ENCODE results near the gene OXT. TPM values are rescaled to one million over a fixed set of nuclear protein-coding genes. Genes with fewer than 3 reads are reported as not detected.
"Not testable (repeated sequence)": the region's sequence is repeated elsewhere in the genome, so short reads cannot be mapped to it uniquely, and the experiment has no call there.

OXT gene
- polyA plus RNA-seq (2011; rRNA removed) = not detected in 2 replicates
- not detected in 2 replicates for polyA minus RNA-seq (2011; rRNA and poly(A)+ RNA removed)

DNA sequence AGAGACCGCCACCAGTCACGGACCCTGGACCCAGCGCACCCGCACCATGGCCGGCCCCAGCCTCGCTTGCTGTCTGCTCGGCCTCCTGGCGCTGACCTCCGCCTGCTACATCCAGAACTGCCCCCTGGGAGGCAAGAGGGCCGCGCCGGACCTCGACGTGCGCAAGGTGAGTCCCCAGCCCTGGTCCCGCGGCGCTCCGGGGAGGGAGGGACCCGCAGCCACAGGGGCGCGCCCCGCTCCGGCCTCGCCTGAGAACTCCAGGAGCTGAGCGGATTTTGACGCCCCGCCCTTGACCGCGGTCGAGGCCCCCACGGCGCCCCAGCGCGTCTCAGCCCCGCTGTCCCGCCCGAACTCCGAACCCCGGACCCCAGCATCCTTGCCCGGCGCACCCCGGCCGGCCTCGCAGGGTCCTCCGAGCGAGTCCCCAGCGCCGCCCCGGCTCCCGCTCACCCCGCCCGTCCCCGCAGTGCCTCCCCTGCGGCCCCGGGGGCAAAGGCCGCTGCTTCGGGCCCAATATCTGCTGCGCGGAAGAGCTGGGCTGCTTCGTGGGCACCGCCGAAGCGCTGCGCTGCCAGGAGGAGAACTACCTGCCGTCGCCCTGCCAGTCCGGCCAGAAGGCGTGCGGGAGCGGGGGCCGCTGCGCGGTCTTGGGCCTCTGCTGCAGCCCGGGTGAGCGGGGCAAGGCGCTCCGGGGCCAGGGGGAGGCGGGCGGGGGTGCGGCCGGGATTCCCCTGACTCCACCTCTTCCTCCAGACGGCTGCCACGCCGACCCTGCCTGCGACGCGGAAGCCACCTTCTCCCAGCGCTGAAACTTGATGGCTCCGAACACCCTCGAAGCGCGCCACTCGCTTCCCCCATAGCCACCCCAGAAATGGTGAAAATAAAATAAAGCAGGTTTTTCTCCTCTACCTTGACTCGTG, at the start of gene OXT:
Gene OXT (plus strand): TSS at position 11 of the 920 bp plus-strand sequence. CDS start 36 bp downstream, at position 47.
- Histone ChIP-seq H3K27ac (ENCODE audit: low read depth, low read length) (no peak within 1 kb of the TSS), H3K9me3 (ENCODE audit: control insufficient read depth, insufficient read depth, low read length) (peaks cover 5% of the 10 kb centered on the region; the same call in 1 of the 2 replicates), H3K27me3 (ENCODE audit: control insufficient read depth, insufficient read depth, low read length) (peaks cover 31% of the 10 kb centered on the region), H3K4me3 (ENCODE audit: low read depth, low read length) (peak within 1 kb of the TSS; percentile 48; the same call in 1 of the 2 replicates)
- CTCF ChIA-PET = interaction anchor here (2.9 kb wide), 1 partner anchor 18 kb away, joined by 17 read pairs; no protein-coding TSS in a partner anchor
- no peak for TF ChIP-seq CTCF (IDR thresholded peaks at IDR 0.05; ENCODE audit: low read depth, low read length)
- no peak for DNase-seq (ENCODE audit: low read depth, low spot score)
- POLR2A ChIA-PET = interaction anchor here (0.6 kb wide), 1 partner anchor 18 kb away, joined by 5 read pairs; no protein-coding TSS in a partner anchor

- no peak for TF ChIP-seq CTCF (IDR thresholded peaks at IDR 0.05; ENCODE audit: low read depth, low read length)
- Histone ChIP-seq H3K27me3 (ENCODE audit: control insufficient read depth, insufficient read depth, low read length) (no peaks in the 10 kb centered on the region), H3K27ac (ENCODE audit: low read depth, low read length) (no peak overlapping the region), H3K9me3 (ENCODE audit: control insufficient read depth, insufficient read depth, low read length) (no peaks in the 10 kb centered on the region), H3K4me3 (ENCODE audit: low read depth, low read length) (no peak overlapping the region)
- ChIA-PET CTCF (no interaction called here), POLR2A (no interaction called here)
- no peak for DNase-seq (ENCODE audit: low read depth, low spot score)
Observed at GRCh38 chr20:3021777-3022176, 49.6 kb upstream of the OXT start.

DNA sequence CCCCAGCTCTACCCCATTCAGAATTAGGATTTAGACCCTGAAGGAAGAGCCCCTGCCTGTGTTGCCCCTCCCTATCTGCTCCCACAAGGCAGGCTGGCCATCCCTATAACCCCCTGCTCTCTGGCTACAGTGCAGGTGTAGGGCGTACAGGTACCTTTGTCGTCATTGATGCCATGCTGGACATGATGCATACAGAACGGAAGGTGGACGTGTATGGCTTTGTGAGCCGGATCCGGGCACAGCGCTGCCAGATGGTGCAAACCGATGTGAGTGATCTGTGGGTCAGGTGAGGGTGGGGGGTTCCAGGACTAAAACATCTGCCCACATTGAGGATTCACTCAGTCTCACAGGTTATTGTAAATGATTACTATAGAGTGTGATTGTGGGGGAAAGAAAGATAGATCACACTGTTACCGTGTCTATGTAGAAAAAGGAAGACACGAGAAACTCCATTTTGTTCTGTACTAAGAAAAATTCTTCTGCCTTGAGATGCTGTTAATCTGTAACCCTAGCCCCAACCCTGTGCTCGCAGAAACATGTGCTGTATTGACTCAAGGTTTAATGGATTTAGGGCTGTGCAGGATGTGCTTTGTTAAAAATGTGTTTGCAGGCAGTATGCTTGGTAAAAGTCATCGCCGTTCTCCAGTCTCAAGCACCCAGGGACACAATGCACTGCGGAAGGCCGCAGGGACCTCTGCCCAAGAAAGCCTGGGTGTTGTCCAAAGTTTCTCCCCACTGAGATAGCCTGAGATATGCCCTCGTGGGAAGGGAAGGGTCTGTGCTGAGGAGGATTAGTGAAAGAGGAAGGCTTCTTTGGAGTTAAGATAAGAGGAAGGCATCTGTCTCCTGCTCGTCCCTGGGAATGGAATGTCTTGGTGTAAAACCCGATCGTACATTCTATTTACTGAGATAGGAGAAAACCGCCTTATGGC, 48.6 kb upstream of the OXT start:
- POLR2A ChIA-PET; DNase-seq (ENCODE audit: low read depth, low spot score); CTCF ChIA-PET; H3K9me3 ChIP-seq (ENCODE audit: control insufficient read depth, insufficient read depth, low read length); H3K4me3 ChIP-seq (ENCODE audit: low read depth, low read length); H3K27ac ChIP-seq (ENCODE audit: low read depth, low read length); H3K27me3 ChIP-seq (ENCODE audit: control insufficient read depth, insufficient read depth, low read length): not testable (repeated sequence)

DNA sequence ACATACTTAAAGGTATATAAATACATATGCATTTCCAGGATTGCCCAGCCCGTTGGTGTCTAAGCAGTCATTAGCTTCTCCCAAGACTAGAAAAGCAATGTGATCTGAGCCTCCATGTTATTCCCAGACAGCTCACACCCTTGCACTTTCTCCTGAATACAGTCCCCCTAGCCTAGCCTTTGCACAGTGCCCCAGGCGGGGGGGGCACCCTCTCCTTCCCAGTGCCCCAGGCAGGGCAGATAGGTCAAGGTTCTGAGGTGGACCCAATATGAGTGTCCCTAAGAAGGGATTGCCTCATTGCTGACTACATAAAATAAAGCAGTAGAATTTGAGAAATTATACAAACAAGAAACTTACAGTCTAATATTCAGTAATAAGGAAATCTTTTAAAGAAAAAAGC, 43.4 kb upstream of the OXT start:
- H3K27me3 ChIP-seq (ENCODE audit: control insufficient read depth, insufficient read depth, low read length) = no peaks in the 10 kb centered on the region
- TF ChIP-seq CTCF (IDR thresholded peaks at IDR 0.05; ENCODE audit: low read depth, low read length) = no peak
- ChIA-PET CTCF (no interaction called here), POLR2A (no interaction called here)
- no peaks in the 10 kb centered on the region for H3K9me3 ChIP-seq (ENCODE audit: control insufficient read depth, insufficient read depth, low read length)
- H3K27ac ChIP-seq (ENCODE audit: low read depth, low read length) = no peak overlapping the region
- no peak overlapping the region for H3K4me3 ChIP-seq (ENCODE audit: low read depth, low read length)
- no peak for DNase-seq (ENCODE audit: low read depth, low spot score)

- no peak for TF ChIP-seq CTCF (IDR thresholded peaks at IDR 0.05; ENCODE audit: low read depth, low read length)
- CTCF ChIA-PET = no interaction called here
- POLR2A ChIA-PET = no interaction called here
- Histone ChIP-seq H3K27me3 (ENCODE audit: control insufficient read depth, insufficient read depth, low read length) (no peaks in the 10 kb centered on the region), H3K27ac (ENCODE audit: low read depth, low read length) (no peak overlapping the region), H3K9me3 (ENCODE audit: control insufficient read depth, insufficient read depth, low read length) (no peaks in the 10 kb centered on the region), H3K4me3 (ENCODE audit: low read depth, low read length) (no peak overlapping the region)
- DNase-seq (ENCODE audit: low read depth, low spot score) = no peak
Observed at GRCh38 chr20:3031524-3032147, 39.8 kb upstream of the OXT start.
